Mesendoderm (in vitro differentiated cells): Measurements from ENCODE around the gene MOB2.

Source experiments
- DNase-seq: peaks from one replicate; pipeline ENCODE4 v3.0.0; 2013
- H2AK5ac ChIP-seq: 2 replicates; pipeline ENCODE4 v1.6.1; 2013; ENCODE audit warnings: low read length, inconsistent platforms
- H2BK120ac ChIP-seq: 2 replicates; pipeline ENCODE4 v1.6.1; 2013; ENCODE audit warnings: low read depth, mild to moderate bottlenecking, low read length, moderate library complexity, mixed read lengths
- H2BK15ac ChIP-seq: replicated peaks from 2 replicates; pipeline ENCODE4 v1.6.1; 2013; ENCODE audit warnings: low read depth, mild to moderate bottlenecking, moderate library complexity
- H2BK5ac ChIP-seq: 2 replicates; pipeline ENCODE4 v1.6.1; 2013; ENCODE audit warnings: low read length, inconsistent platforms
- H3K18ac ChIP-seq: 2 replicates; pipeline ENCODE4 v1.6.1; 2013; ENCODE audit warnings: mild to moderate bottlenecking, low read length, mixed read lengths
- H3K23ac ChIP-seq: one replicate; pipeline ENCODE4 v1.6.1; 2013; ENCODE audit warnings: low read length
- H3K27ac ChIP-seq: 2 replicates; pipeline ENCODE4 v1.5.1; 2013; ENCODE audit warnings: low read depth, mild to moderate bottlenecking, inconsistent platforms, low read length, moderate library complexity
- H3K27me3 ChIP-seq: 2 replicates; pipeline ENCODE4 v1.6.1; 2013; ENCODE audit warnings: low read length, control low read depth, mild to moderate bottlenecking, inconsistent platforms; ENCODE audit not compliant: insufficient read depth, poor library complexity
- H3K36me3 ChIP-seq: 2 replicates; pipeline ENCODE4 v1.6.1; 2013; ENCODE audit warnings: low read length, inconsistent platforms; ENCODE audit not compliant: control insufficient read depth, insufficient read depth
- H3K4ac ChIP-seq: one replicate; pipeline ENCODE4 v1.6.1; 2013; ENCODE audit warnings: low read depth, mild to moderate bottlenecking, low read length, moderate library complexity
- H3K4me1 ChIP-seq: 2 replicates; pipeline ENCODE4 v1.6.1; 2013; ENCODE audit warnings: low read depth, low read length, inconsistent platforms; ENCODE audit not compliant: control insufficient read depth
- H3K4me2 ChIP-seq: 2 replicates; pipeline ENCODE4 v1.6.1; 2013; ENCODE audit warnings: low read length
- H3K4me3 ChIP-seq: 2 replicates; pipeline ENCODE4 v1.5.1; 2013; ENCODE audit warnings: mild to moderate bottlenecking, low read length
- H3K56ac ChIP-seq: one replicate; pipeline ENCODE4 v1.6.1; 2013; ENCODE audit warnings: low read length
- H3K79me1 ChIP-seq: 2 replicates; pipeline ENCODE4 v1.6.1; 2013; ENCODE audit warnings: low read length, inconsistent platforms
- H3K79me2 ChIP-seq: 2 replicates; pipeline ENCODE4 v1.6.1; 2013; ENCODE audit warnings: mild to moderate bottlenecking, low read length; ENCODE audit not compliant: control insufficient read depth, insufficient read depth
- H3K9ac ChIP-seq: 2 replicates; pipeline ENCODE4 v1.6.1; 2013; ENCODE audit warnings: low read length, inconsistent platforms
- H4K5ac ChIP-seq: one replicate; pipeline ENCODE4 v1.6.1; 2013; ENCODE audit warnings: low read length
- H4K8ac ChIP-seq: one replicate; pipeline ENCODE4 v1.6.1; 2013; ENCODE audit warnings: low read depth, mild to moderate bottlenecking, control low read depth, low read length, moderate library complexity
- WGBS: extraction: QIAGEN DNeasy Blood & Tissue Kit; methylation state at CpG from one replicate; pipeline ENCODE4 v1.1.7; 2013; ENCODE audit warnings: low lambda C conversion rate, missing lambda C conversion rate; ENCODE audit not compliant: insufficient coverage; ENCODE audit errors: extremely low coverage; 5-methylcytosine and 5-hydroxymethylcytosine counted together

MOB2 gene

GRCh38 chr11:1438967-1439330, 47.6 kb downstream of the MOB2 start:
- H4K8ac ChIP-seq, result no peak overlapping the region
- no peak overlapping the region for H3K9ac ChIP-seq
- H3K79me2 ChIP-seq, result no peaks in the 10 kb centered on the region
- H3K27me3 ChIP-seq, result no peaks in the 10 kb centered on the region
- no CpG with 5 or more reads among the region's 11 CpGs for whole genome bisulfite sequencing
- H2BK120ac ChIP-seq, result no peak overlapping the region
- no peak overlapping the region for H2AK5ac ChIP-seq
- H3K79me1 ChIP-seq, result no peaks in the 10 kb centered on the region
- H3K4me1 ChIP-seq, result peaks cover 3% of the 10 kb centered on the region
- H2BK5ac ChIP-seq, result no peak overlapping the region
- H2BK15ac ChIP-seq, result no peak overlapping the region
- no peak overlapping the region for H3K56ac ChIP-seq
- no peak for DNase-seq
- H3K4me3 ChIP-seq, result no peak overlapping the region
- H3K4ac ChIP-seq, result no peak overlapping the region
- no peak overlapping the region for H3K23ac ChIP-seq
- no peak overlapping the region for H3K18ac ChIP-seq
- H3K27ac ChIP-seq, result no peak overlapping the region
- no peak overlapping the region for H3K4me2 ChIP-seq
- no peak overlapping the region for H4K5ac ChIP-seq
- H3K36me3 ChIP-seq, result no peaks in the 10 kb centered on the region

DNA sequence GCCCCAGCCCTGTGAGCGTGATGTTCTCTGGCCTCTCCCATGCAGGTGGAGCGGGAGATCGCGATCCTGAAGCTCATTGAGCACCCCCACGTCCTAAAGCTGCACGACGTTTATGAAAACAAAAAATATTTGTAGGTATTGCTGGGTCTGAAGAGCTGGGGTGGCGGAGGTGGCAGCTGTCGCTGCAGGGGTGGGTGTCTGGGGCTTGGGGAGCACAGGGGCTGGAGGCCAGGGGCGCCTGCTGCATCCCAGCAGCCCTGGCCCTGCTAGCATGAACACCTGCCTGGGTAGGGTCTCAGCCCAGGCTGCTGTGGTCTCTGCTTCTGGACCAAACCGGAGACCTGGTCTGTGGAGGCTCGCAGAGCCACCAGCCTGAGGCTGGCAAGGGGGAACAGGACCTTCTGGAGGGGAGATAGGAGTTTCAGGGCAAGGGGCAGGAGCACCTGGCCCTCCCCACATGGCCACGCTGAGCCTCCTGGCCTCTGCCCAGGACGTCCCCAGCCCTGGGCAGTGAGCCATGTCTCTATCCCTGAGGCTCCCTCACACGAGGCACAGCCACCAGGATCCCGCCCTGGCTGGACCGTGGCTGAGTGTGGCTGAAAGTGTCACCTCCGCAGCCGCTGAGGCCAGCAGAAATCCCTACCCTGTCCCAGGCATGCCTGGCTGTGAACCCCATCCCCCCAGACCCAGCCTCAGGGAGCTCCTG, 48.2 kb downstream of the MOB2 start:
- DNase-seq, result no peak
- H3K36me3 ChIP-seq, result no peaks in the 10 kb centered on the region
- no peak overlapping the region for H2BK5ac ChIP-seq
- no peak overlapping the region for H3K18ac ChIP-seq
- no peaks in the 10 kb centered on the region for H3K27me3 ChIP-seq
- H2BK15ac ChIP-seq, result no peak overlapping the region
- H3K23ac ChIP-seq, result no peak overlapping the region
- H2BK120ac ChIP-seq, result no peak overlapping the region
- no peak overlapping the region for H3K56ac ChIP-seq
- no peak overlapping the region for H3K4me2 ChIP-seq
- no peak overlapping the region for H4K5ac ChIP-seq
- H3K79me2 ChIP-seq, result no peaks in the 10 kb centered on the region
- H3K4me1 ChIP-seq, result peaks cover 3% of the 10 kb centered on the region
- H4K8ac ChIP-seq, result no peak overlapping the region
- no peak overlapping the region for H3K27ac ChIP-seq
- no peak overlapping the region for H3K9ac ChIP-seq
- WGBS, result no CpG with 5 or more reads among the region's 19 CpGs
- H3K79me1 ChIP-seq, result no peaks in the 10 kb centered on the region
- no peak overlapping the region for H2AK5ac ChIP-seq
- no peak overlapping the region for H3K4ac ChIP-seq
- H3K4me3 ChIP-seq, result no peak overlapping the region

GRCh38 chr11:1437500-1437899, 49.1 kb downstream of the MOB2 start:
- Histone ChIP-seq H3K4me2 (no peak overlapping the region), H3K79me2 (no peaks in the 10 kb centered on the region), H3K27ac (no peak overlapping the region), H3K27me3 (no peaks in the 10 kb centered on the region), H3K4ac (no peak overlapping the region), H3K4me3 (no peak overlapping the region), H3K36me3 (no peaks in the 10 kb centered on the region), H3K56ac (no peak overlapping the region), H3K9ac (no peak overlapping the region), H4K5ac (no peak overlapping the region), H2BK15ac (no peak overlapping the region), H3K4me1 (peaks cover 3% of the 10 kb centered on the region), H3K79me1 (no peaks in the 10 kb centered on the region), H3K18ac (no peak overlapping the region), H2BK5ac (no peak overlapping the region), H2AK5ac (no peak overlapping the region), H4K8ac (no peak overlapping the region), H2BK120ac (no peak overlapping the region), H3K23ac (no peak overlapping the region)
- DNase-seq, result peak; percentile 84
- WGBS, result no CpG with 5 or more reads among the region's 6 CpGs

DNA sequence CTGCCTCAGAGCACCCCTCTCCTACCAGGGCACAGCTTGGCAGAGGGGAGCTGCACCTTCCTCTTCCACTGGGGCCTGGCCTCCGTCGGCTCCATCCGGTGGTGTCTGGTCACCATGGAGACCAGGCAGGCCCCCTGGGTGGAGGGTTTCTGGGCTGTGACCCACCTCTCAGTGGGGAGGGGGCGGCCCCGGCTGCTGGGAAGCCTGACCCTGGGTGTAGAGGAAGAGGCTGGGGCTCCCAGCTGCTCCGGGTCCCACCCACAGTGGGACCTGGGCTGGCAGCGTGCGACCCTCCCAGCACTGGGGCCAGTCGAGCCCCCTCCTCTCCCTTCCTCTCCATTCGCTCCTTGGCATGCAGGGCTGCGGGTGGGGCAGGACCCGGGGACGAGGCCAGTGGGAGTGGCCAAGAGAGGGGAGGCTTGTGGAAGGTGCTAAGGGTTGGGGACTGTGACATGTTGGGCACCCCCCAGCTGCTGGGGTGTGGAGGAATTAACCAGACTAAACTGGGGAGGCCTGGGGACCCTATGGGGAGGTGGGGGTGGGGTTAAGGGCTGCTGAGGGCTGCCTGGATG, 50.0 kb downstream of the MOB2 start:
- Histone ChIP-seq H3K18ac (no peak overlapping the region), H2BK5ac (no peak overlapping the region), H3K56ac (no peak overlapping the region), H3K36me3 (no peaks in the 10 kb centered on the region), H3K9ac (no peak overlapping the region), H3K79me1 (no peaks in the 10 kb centered on the region), H3K4ac (no peak overlapping the region), H4K5ac (no peak overlapping the region), H3K23ac (no peak overlapping the region), H3K79me2 (no peaks in the 10 kb centered on the region), H2BK15ac (no peak overlapping the region), H3K4me2 (no peak overlapping the region), H4K8ac (no peak overlapping the region), H3K27ac (no peak overlapping the region), H2AK5ac (no peak overlapping the region), H3K4me3 (no peak overlapping the region), H2BK120ac (no peak overlapping the region), H3K4me1 (peaks cover 3% of the 10 kb centered on the region), H3K27me3 (no peaks in the 10 kb centered on the region)
- no CpG with 5 or more reads among the region's 13 CpGs for WGBS
- DNase-seq, result peak; percentile 40

- H4K5ac ChIP-seq, result no peak overlapping the region
- no peak overlapping the region for H2BK15ac ChIP-seq
- no peak overlapping the region for H3K18ac ChIP-seq
- no peaks in the 10 kb centered on the region for H3K79me1 ChIP-seq
- no peak overlapping the region for H2AK5ac ChIP-seq
- H3K23ac ChIP-seq, result no peak overlapping the region
- H2BK120ac ChIP-seq, result no peak overlapping the region
- H3K27me3 ChIP-seq, result no peaks in the 10 kb centered on the region
- no peak overlapping the region for H3K4me3 ChIP-seq
- no peaks in the 10 kb centered on the region for H3K36me3 ChIP-seq
- H3K27ac ChIP-seq, result no peak overlapping the region
- H3K56ac ChIP-seq, result no peak overlapping the region
- H3K79me2 ChIP-seq, result no peaks in the 10 kb centered on the region
- peaks cover 3% of the 10 kb centered on the region for H3K4me1 ChIP-seq
- no peak overlapping the region for H4K8ac ChIP-seq
- H2BK5ac ChIP-seq, result no peak overlapping the region
- H3K9ac ChIP-seq, result no peak overlapping the region
- no peak overlapping the region for H3K4ac ChIP-seq
- WGBS, result no CpG with 5 or more reads among the region's 29 CpGs
- peak; percentile 30 for DNase-seq
- H3K4me2 ChIP-seq, result no peak overlapping the region
Observed at GRCh38 chr11:1435820-1436467, 50.6 kb downstream of the MOB2 start.
